Stomach (tissue), 9 donors: Measurements from ENCODE around the gene LRGUK. TPM values are rescaled to one million over a fixed set of nuclear protein-coding genes. Genes with fewer than 3 reads are reported as not detected.

Source experiments
- DNase-seq, 2 donors: peaks; one replicate each; pipeline versions ENCODE4 v3.0.0 to v3.0.0-alpha.2; 2013 to 2019
- H3K27ac ChIP-seq, 5 donors: fragments of 200-600 bp in 4 of 5; sonication (generic) in 4 of 5; one replicate each; pipeline ENCODE4 v1.5.1; 2013 to 2019; ENCODE audit warnings: mild to moderate bottlenecking in 1 of 5, moderate library complexity in 1 of 5
- H3K27me3 ChIP-seq, 3 donors: fragments of 200-600 bp; sonication (generic); one replicate each; pipeline ENCODE4 v1.5.1; 2017 to 2019; ENCODE audit warnings: mixed run types in 1 of 3
- H3K36me3 ChIP-seq, 4 donors: fragments of 200-600 bp; sonication (generic); 1 replicate in 3 of 4; 2 replicates in 1 of 4; pipeline ENCODE4 v1.5.1; 2016 to 2019
- H3K4me1 ChIP-seq, 4 donors: fragments of 200-600 bp; sonication (generic); one replicate each; pipeline ENCODE4 v1.5.1; 2016 to 2019
- H3K4me3 ChIP-seq, 4 donors: fragments of 200-600 bp; sonication (generic) in 3 of 4; one replicate each; pipeline ENCODE4 v1.5.1; 2016 to 2019; ENCODE audit warnings: mild to moderate bottlenecking in 1 of 4
- H3K9me3 ChIP-seq, 4 donors: fragments of 200-600 bp; sonication (generic); one replicate each; pipeline ENCODE4 v1.5.1; 2016 to 2019
- EP300 ChIP-seq: sonication (generic); formaldehyde crosslinking; IDR thresholded peaks from one replicate; pipeline ENCODE4 v1.6.1; 2017; ENCODE audit warnings: antibody characterized with exemption
- POLR2A ChIP-seq, 4 donors: fragments of 450-650 bp; IDR thresholded peaks; one replicate each; pipeline ENCODE4 v1.6.1; 2016; ENCODE audit warnings: antibody characterized with exemption in 4 of 4, control low read depth in 2 of 4, mild to moderate bottlenecking in 1 of 4, moderate library complexity in 1 of 4
- POLR2AphosphoS5 ChIP-seq, 3 donors: sonication (generic); formaldehyde crosslinking; IDR thresholded peaks; one replicate each; pipeline ENCODE4 v1.6.1; 2016; ENCODE audit warnings: antibody characterized with exemption in 3 of 3
- WGBS, 5 donors: extraction: QIAGEN DNeasy Blood & Tissue Kit in 3 of 5; methylation state at CpG; one replicate each; pipeline versions ENCODE4 v1.1.5 to v1.1.7; 2013 to 2018; 5-methylcytosine and 5-hydroxymethylcytosine counted together
- intact Hi-C: fragments of 100-400 bp; cut with DNase I; formaldehyde crosslinking; loops from one replicate; pipeline ENCODE4 v1.15.1; 2023; ENCODE audit warnings: low total_unique reads
- polyA plus RNA-seq, 3 donors: library from polyadenylated mRNA; stranded (reverse); fragments of 200-250 nt; gene quantifications; one replicate each; pipeline ENCODE4 v1.2.3, GENCODE V29; 2013
- total RNA-seq, 5 donors: library from RNA; depleted of rRNA; stranded (reverse); fragments of >200 nt; gene quantifications; one replicate each; pipeline versions ENCODE4 v1.1.0 to v1.2.3, GENCODE V29; 2014 to 2016
- TF ChIP-seq, protein P1 (sequence below), 7 experiments: fragments of 450-650 bp in 4 of 7; fragments of 200-600 bp in 3 of 7; sonication (generic) in 3 of 7; IDR thresholded peaks; one replicate each; pipeline ENCODE4 v1.5.1; 2016 to 2019; ENCODE audit warnings: antibody characterized with exemption in 7 of 7, control low read depth in 2 of 7, mild to moderate bottlenecking in 1 of 7
- donor health status: healthy with polysubstance abuse.
- donor health status: Bipolar disorder and iron deficiency.
- donor health status: healthy.

The LRGUK gene
- total and polyA plus RNA-seq, 8 donors, result 0.10 to 4.1 (median 1.5) TPM; not detected in 3

DNA sequence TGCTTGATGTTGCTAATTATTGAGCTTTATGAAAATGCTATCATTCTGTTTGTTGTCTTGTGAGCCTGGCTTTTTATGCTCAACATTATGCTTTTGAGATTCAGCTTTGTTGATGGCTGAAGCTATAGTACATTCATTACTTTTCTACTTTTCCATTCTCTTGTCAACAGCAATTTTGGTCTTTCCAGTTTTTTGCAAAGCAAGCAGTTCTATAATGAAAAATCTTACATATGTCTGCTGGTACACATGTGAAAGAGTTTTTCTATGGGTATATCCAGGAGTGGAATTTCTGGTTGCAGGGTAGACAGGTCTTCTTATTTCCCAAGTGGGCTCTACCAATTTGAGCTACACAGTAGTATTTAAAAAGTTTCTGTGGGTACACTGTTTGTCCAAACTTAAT is 152.8 kb downstream of the LRGUK start:
- Histone ChIP-seq H3K9me3 (no peaks in the 10 kb centered on the region), H3K36me3 (no peaks in the 10 kb centered on the region), H3K27ac (no peak overlapping the region), H3K27me3 (peaks cover 0 to 17% (median 0%) of the 10 kb centered on the region in 3 donors), H3K4me3 (no peak overlapping the region), H3K4me1 (no peaks in the 10 kb centered on the region)
- intact Hi-C loops, result no loop called here
- no peak for DNase-seq
- TF ChIP-seq POLR2AphosphoS5 (IDR thresholded peaks at IDR 0.05), result no peak
- no peak for TF ChIP-seq EP300
- TF ChIP-seq POLR2A (IDR thresholded peaks at IDR 0.05), result no peak
- TF ChIP-seq, protein P1, sequence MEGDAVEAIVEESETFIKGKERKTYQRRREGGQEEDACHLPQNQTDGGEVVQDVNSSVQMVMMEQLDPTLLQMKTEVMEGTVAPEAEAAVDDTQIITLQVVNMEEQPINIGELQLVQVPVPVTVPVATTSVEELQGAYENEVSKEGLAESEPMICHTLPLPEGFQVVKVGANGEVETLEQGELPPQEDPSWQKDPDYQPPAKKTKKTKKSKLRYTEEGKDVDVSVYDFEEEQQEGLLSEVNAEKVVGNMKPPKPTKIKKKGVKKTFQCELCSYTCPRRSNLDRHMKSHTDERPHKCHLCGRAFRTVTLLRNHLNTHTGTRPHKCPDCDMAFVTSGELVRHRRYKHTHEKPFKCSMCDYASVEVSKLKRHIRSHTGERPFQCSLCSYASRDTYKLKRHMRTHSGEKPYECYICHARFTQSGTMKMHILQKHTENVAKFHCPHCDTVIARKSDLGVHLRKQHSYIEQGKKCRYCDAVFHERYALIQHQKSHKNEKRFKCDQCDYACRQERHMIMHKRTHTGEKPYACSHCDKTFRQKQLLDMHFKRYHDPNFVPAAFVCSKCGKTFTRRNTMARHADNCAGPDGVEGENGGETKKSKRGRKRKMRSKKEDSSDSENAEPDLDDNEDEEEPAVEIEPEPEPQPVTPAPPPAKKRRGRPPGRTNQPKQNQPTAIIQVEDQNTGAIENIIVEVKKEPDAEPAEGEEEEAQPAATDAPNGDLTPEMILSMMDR (IDR thresholded peaks at IDR 0.05), result no peak

DNA sequence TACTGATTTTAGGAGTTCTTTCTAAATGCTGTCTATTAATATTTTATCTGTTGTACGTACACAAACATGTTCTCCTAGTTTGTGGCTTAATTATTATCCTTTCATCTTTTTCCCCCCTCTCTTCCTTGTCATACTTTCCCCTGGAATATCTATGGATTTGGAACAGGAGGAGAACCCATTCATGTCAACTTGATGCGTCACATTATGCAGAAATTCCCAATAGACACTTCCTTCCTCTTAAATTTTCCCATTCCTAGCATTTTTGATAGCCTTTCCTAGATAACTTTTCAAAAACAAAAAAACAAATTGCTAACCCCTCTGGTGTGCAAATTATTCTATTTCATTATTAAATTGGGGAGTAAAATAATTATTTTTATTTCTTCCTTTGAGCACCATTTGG is 153.4 kb downstream of the LRGUK start:
- H3K4me3 ChIP-seq, result no peak overlapping the region
- no peak overlapping the region for H3K27ac ChIP-seq
- WGBS, 5 donors, result 77 to 94% (median 89%) methylated on average over 2 of the region's 2 CpGs
- peaks cover 0 to 17% (median 0%) of the 10 kb centered on the region in 3 donors for H3K27me3 ChIP-seq
- no peak for TF ChIP-seq POLR2A (IDR thresholded peaks at IDR 0.05)
- no peak for TF ChIP-seq EP300
- TF ChIP-seq POLR2AphosphoS5 (IDR thresholded peaks at IDR 0.05), result no peak
- TF ChIP-seq, protein P1 (IDR thresholded peaks at IDR 0.05), result no peak
- intact Hi-C loops, result no loop called here
- no peaks in the 10 kb centered on the region for H3K4me1 ChIP-seq
- H3K36me3 ChIP-seq, result no peaks in the 10 kb centered on the region
- H3K9me3 ChIP-seq, result no peaks in the 10 kb centered on the region
- DNase-seq, result no peak

DNA sequence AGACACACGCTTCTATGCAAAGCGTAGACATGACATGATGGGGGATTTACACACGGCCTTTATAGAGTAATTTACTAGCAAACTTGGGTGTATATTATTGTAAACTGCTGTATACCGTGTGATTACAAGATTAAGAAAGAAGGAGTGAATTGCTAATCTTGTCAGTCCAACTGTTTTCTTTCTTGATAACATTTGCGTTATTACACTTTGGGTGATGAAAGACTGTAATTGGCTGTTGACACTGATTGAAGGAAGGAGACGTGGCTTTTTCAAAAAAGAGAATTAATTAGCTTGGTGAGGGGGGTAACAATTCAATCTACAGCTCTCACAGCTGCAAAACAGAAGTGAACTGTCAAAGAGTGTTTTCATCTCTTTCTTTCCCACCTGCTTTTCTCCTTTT is 156.9 kb downstream of the LRGUK start:
- no peak overlapping the region for H3K27ac ChIP-seq
- no peak overlapping the region for H3K4me3 ChIP-seq
- no peak for DNase-seq
- peaks cover 0 to under 1% (median 0%) of the 10 kb centered on the region in 4 donors for H3K4me1 ChIP-seq
- no peaks in the 10 kb centered on the region for H3K9me3 ChIP-seq
- H3K27me3 ChIP-seq, result peaks cover 0 to 17% (median 0%) of the 10 kb centered on the region in 3 donors
- no peaks in the 10 kb centered on the region for H3K36me3 ChIP-seq
- TF ChIP-seq POLR2AphosphoS5 (IDR thresholded peaks at IDR 0.05) (no peak), POLR2A (IDR thresholded peaks at IDR 0.05) (no peak), EP300 (no peak)
- TF ChIP-seq, protein P1 (IDR thresholded peaks at IDR 0.05), result no peak
- 41 to 50% (median 45%) methylated on average over 6 of the region's 6 CpGs for WGBS, 5 donors
- intact Hi-C loops, result no loop called here

DNA sequence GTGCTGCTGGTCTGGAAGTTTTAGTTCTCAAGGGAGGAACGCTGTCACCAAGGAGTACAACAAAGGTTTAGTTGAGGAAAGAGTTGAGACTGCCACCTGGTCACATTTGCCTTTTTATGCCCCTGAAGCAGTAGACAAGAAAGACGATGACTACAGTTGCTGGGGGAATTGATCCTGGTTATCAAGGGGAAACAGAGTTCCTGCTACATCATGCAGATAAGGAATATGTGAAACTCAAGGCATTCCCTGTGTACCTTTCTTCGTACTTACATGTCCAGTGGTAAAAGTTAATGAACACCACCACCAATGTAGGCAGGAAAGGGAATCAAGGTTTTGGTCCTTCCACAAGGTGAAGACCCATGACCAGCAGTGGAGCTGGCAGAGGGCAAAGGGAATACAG is 157.8 kb downstream of the LRGUK start:
- WGBS, 5 donors, result 57 to 87% (median 80%) methylated on average over 3 of the region's 3 CpGs
- TF ChIP-seq POLR2A (IDR thresholded peaks at IDR 0.05), result no peak
- TF ChIP-seq EP300, result no peak
- TF ChIP-seq, protein P1 (IDR thresholded peaks at IDR 0.05), result no peak
- no peak for TF ChIP-seq POLR2AphosphoS5 (IDR thresholded peaks at IDR 0.05)
- H3K27me3 ChIP-seq, result peaks cover 0 to 17% (median 0%) of the 10 kb centered on the region in 3 donors
- DNase-seq, result no peak
- no peaks in the 10 kb centered on the region for H3K9me3 ChIP-seq
- peaks cover 0 to 7% (median 0%) of the 10 kb centered on the region in 4 donors for H3K4me1 ChIP-seq
- H3K36me3 ChIP-seq, result no peaks in the 10 kb centered on the region
- H3K27ac ChIP-seq, result no peak overlapping the region
- intact Hi-C loops, result no loop called here
- no peak overlapping the region for H3K4me3 ChIP-seq
